Activated CD4-positive, alpha-beta T cell treated with anti-CD3 and anti-CD28 coated beads, Interleukin-2, amount 50 U/mL, for 4 hours (primary cell): ENCODE data around the gene CGRRF1.

Source experiments
- DNase-seq, 2 experiments: peaks; one replicate each; pipeline ENCODE4 v3.0.0-alpha.2; 2020

The CGRRF1 gene

GRCh38 chr14:54554401-54554800, 44.7 kb downstream of the CGRRF1 start:
- DNase-seq = no peak

GRCh38 chr14:54555651-54556050, 45.9 kb downstream of the CGRRF1 start:
- no peak for DNase-seq

- no peak for DNase-seq
These were observed 46.8 kb downstream of the CGRRF1 start for GRCh38 chr14:54556535-54556934.

- no peak for DNase-seq
These were observed 52.6 kb downstream of the CGRRF1 start for GRCh38 chr14:54562334-54562733.

- DNase-seq = no peak
These were observed 54.6 kb downstream of the CGRRF1 start for GRCh38 chr14:54564071-54564867.

- peak; percentile 50 to 54 for DNase-seq
These were observed 55.4 kb downstream of the CGRRF1 start for GRCh38 chr14:54564868-54565784.

GRCh38 chr14:54565785-54566409, 56.2 kb downstream of the CGRRF1 start:
- peak; percentile 82 to 84 for DNase-seq

GRCh38 chr14:54566410-54567223, 56.9 kb downstream of the CGRRF1 start, which contains the start of gene SAMD4A:
Gene SAMD4A (plus strand): TSS chr14:54567128. CDS start chr14:54567917, 789 bp downstream.
- DNase-seq = peak; percentile 62 to 65

- DNase-seq = no peak
These were observed 57.5 kb downstream of the CGRRF1 start for GRCh38 chr14:54567224-54567638.

GRCh38 chr14:54567639-54568561, 58.2 kb downstream of the CGRRF1 start:
- DNase-seq = peak; percentile 35 to 44

GRCh38 chr14:54568821-54569595, 59.3 kb downstream of the CGRRF1 start:
- no peak for DNase-seq

GRCh38 chr14:54570047-54570446, 60.3 kb downstream of the CGRRF1 start:
- no peak for DNase-seq

- DNase-seq = no peak
These were observed 61.1 kb downstream of the CGRRF1 start for GRCh38 chr14:54570631-54571415.

GRCh38 chr14:54572316-54572715, 62.6 kb downstream of the CGRRF1 start:
- no peak for DNase-seq

GRCh38 chr14:54574528-54574927, 64.8 kb downstream of the CGRRF1 start:
- DNase-seq = no peak

GRCh38 chr14:54577494-54577893, 67.8 kb downstream of the CGRRF1 start:
- DNase-seq = no peak

- DNase-seq = no peak
These were observed 68.3 kb downstream of the CGRRF1 start for GRCh38 chr14:54577977-54578376.

GRCh38 chr14:54579621-54580020, 69.9 kb downstream of the CGRRF1 start:
- no peak for DNase-seq

GRCh38 chr14:54580933-54581332, 71.2 kb downstream of the CGRRF1 start:
- DNase-seq = no peak
